H1 (cell line): ENCODE data around the gene MYOG. TPM values are rescaled to one million over a fixed set of nuclear protein-coding genes. Genes with fewer than 3 reads are reported as not detected.

ENCODE experiments used
- CTCF ChIA-PET: fragments of 300-600 bp; sonication (Branson Sonifier 250); formaldehyde crosslinking; loops from one replicate; lab custom pipeline; 2021; ENCODE audit not compliant: partially characterized antibody; lab: Charles Lee
- POLR2A ChIA-PET: fragments of 300-600 bp; sonication (Branson Sonifier 250); formaldehyde crosslinking; loops from one replicate; lab custom pipeline; 2021; ENCODE audit warnings: inconsistent platforms; ENCODE audit not compliant: partially characterized antibody; lab: Charles Lee
- DNase-seq, 2 experiments: peaks; one replicate each; pipeline versions ENCODE4 v3.0.0 to v3.0.0-alpha.2; 2010 to 2022; ENCODE audit warnings: low spot score in 2 of 2, low read depth in 1 of 2, mixed read lengths in 1 of 2
- FAIRE-seq: peaks from 2 replicates; lab custom pipeline; 2011; peaks lifted over from hg19 to GRCh38; lab: Jason Lieb, UNC
- H2AFZ ChIP-seq: 2 replicates; pipeline ENCODE4 v1.8.1; 2012; ENCODE audit warnings: low read length, inconsistent platforms
- H2AK5ac ChIP-seq: 2 replicates; pipeline ENCODE4 v1.6.1; 2013; ENCODE audit warnings: low read depth, low read length
- H2BK120ac ChIP-seq: replicated peaks from 2 replicates; pipeline ENCODE3; 2013; ENCODE audit warnings: low read depth, low read length, inconsistent platforms
- H2BK12ac ChIP-seq: 2 replicates; pipeline ENCODE4 v1.6.1; 2013; ENCODE audit warnings: low read depth, low read length
- H2BK15ac ChIP-seq: 2 replicates; pipeline ENCODE4 v1.6.1; 2013; ENCODE audit warnings: low read length
- H2BK20ac ChIP-seq: 2 replicates; pipeline ENCODE4 v1.6.1; 2013; ENCODE audit warnings: low read length
- H2BK5ac ChIP-seq: 2 replicates; pipeline ENCODE4 v1.6.1; 2013; ENCODE audit warnings: low read depth, low read length
- H3K14ac ChIP-seq: 2 replicates; pipeline ENCODE4 v1.6.1; 2013; ENCODE audit warnings: inconsistent platforms; ENCODE audit not compliant: insufficient read length
- H3K18ac ChIP-seq: 2 replicates; pipeline ENCODE4 v1.6.1; 2013; ENCODE audit warnings: low read length; ENCODE audit errors: extremely low read depth
- H3K23ac ChIP-seq: 2 replicates; pipeline ENCODE4 v1.6.1; 2013; ENCODE audit warnings: inconsistent platforms; ENCODE audit not compliant: insufficient read length
- H3K23me2 ChIP-seq: 2 replicates; pipeline ENCODE4 v1.6.1; 2013; ENCODE audit warnings: low read depth, low read length
- H3K27ac ChIP-seq: 2 replicates; pipeline ENCODE4 v1.6.1; 2011; ENCODE audit warnings: low read depth, low read length, inconsistent platforms
- H3K27me3 ChIP-seq, 4 experiments: replicated peaks in 1 of 4; 1 replicate in 1 of 4; 2 replicates in 3 of 4; pipeline versions ENCODE4 v1.6.1 to v1.8.1; 2011 to 2013; ENCODE audit warnings: low read length in 3 of 4, mild to moderate bottlenecking in 3 of 4, inconsistent platforms in 2 of 4, mixed read lengths in 2 of 4, moderate library complexity in 1 of 4; ENCODE audit not compliant: control insufficient read depth in 3 of 4, insufficient read depth in 3 of 4; ENCODE audit errors: extremely low read depth in 1 of 4
- H3K36me3 ChIP-seq, 4 experiments: 2 replicates each; pipeline versions ENCODE4 v1.6.1 to v1.8.1; 2011 to 2013; ENCODE audit warnings: mild to moderate bottlenecking in 4 of 4, low read length in 3 of 4, moderate library complexity in 2 of 4, control low read depth in 1 of 4, inconsistent platforms in 1 of 4; ENCODE audit not compliant: insufficient read depth in 4 of 4, control insufficient read depth in 2 of 4
- H3K4ac ChIP-seq: replicated peaks from 2 replicates; pipeline ENCODE3; 2013; ENCODE audit warnings: low read length, low read depth, mixed read lengths, inconsistent platforms; ENCODE audit not compliant: insufficient read length
- H3K4me1 ChIP-seq, 4 experiments: replicated peaks in 1 of 4; 1 replicate in 1 of 4; 2 replicates in 3 of 4; pipeline versions ENCODE4 v1.6.1 to v1.8.1; 2011 to 2013; ENCODE audit warnings: low read length in 3 of 4, inconsistent platforms in 2 of 4, mixed read lengths in 1 of 4; ENCODE audit not compliant: insufficient read depth in 4 of 4, control insufficient read depth in 3 of 4
- H3K4me2 ChIP-seq, 2 experiments: 2 replicates each; pipeline versions ENCODE4 v1.6.1 to v1.8.1; 2011 to 2013; ENCODE audit warnings: low read depth in 2 of 2, low read length in 2 of 2, control low read depth in 1 of 2, inconsistent platforms in 1 of 2, mild to moderate bottlenecking in 1 of 2; ENCODE audit not compliant: insufficient read depth in 1 of 2
- H3K4me3 ChIP-seq, 4 experiments: fragments of 200-600, 300-600 bp in 1 of 4; sonication (generic), shearing (Covaris generic), sonication (Bioruptor Twin) in 1 of 4; 2 replicates each; pipeline versions ENCODE4 v1.5.1 to v1.8.1; 2011 to 2016; ENCODE audit warnings: low read length in 4 of 4, low read depth in 3 of 4, control low read depth in 2 of 4, inconsistent platforms in 2 of 4, mild to moderate bottlenecking in 2 of 4, mixed read lengths in 1 of 4, moderate library complexity in 1 of 4; ENCODE audit not compliant: insufficient read depth in 2 of 4; ENCODE audit errors: extremely low read depth in 1 of 4
- H3K56ac ChIP-seq: replicated peaks from 2 replicates; pipeline ENCODE3; 2013; ENCODE audit warnings: low read depth, mild to moderate bottlenecking, mixed read lengths, low read length, inconsistent platforms; ENCODE audit not compliant: insufficient read length
- H3K79me1 ChIP-seq: 2 replicates; pipeline ENCODE4 v1.6.1; 2013; ENCODE audit warnings: low read depth, low read length, control low read depth
- H3K79me2 ChIP-seq, 2 experiments: 2 replicates each; pipeline versions ENCODE4 v1.6.1 to v1.8.1; 2012 to 2013; ENCODE audit warnings: low read length in 2 of 2, mild to moderate bottlenecking in 2 of 2, inconsistent platforms in 1 of 2; ENCODE audit not compliant: insufficient read depth in 2 of 2, control insufficient read depth in 1 of 2
- H3K9ac ChIP-seq, 4 experiments: replicated peaks in 1 of 4; 1 replicate in 1 of 4; 2 replicates in 3 of 4; pipeline versions ENCODE4 v1.6.1 to v1.8.1; 2011 to 2013; ENCODE audit warnings: low read depth in 3 of 4, low read length in 3 of 4, control low read depth in 2 of 4, mild to moderate bottlenecking in 2 of 4, moderate library complexity in 2 of 4, inconsistent platforms in 1 of 4; ENCODE audit errors: extremely low read depth in 1 of 4
- H3K9me3 ChIP-seq, 2 experiments: 2 replicates each; pipeline versions ENCODE4 v1.6.1 to v1.8.1; 2012 to 2013; ENCODE audit warnings: mild to moderate bottlenecking in 2 of 2, moderate library complexity in 2 of 2, control low read depth in 1 of 2, inconsistent platforms in 1 of 2, low read depth in 1 of 2, low read length in 1 of 2, mixed read lengths in 1 of 2; ENCODE audit not compliant: insufficient read depth in 2 of 2
- H4K20me1 ChIP-seq, 2 experiments: replicated peaks in 1 of 2; 2 replicates each; pipeline versions ENCODE3 to v1.8.1; 2011 to 2013; ENCODE audit warnings: inconsistent platforms in 2 of 2, low read length in 2 of 2, mild to moderate bottlenecking in 1 of 2; ENCODE audit not compliant: insufficient read depth in 2 of 2, control insufficient read depth in 1 of 2
- H4K5ac ChIP-seq: 2 replicates; pipeline ENCODE4 v1.6.1; 2013; ENCODE audit warnings: low read length, low read depth, mixed read lengths, inconsistent platforms; ENCODE audit not compliant: insufficient read length
- H4K8ac ChIP-seq: 2 replicates; pipeline ENCODE4 v1.8.0; 2013; ENCODE audit warnings: mild to moderate bottlenecking, moderate library complexity, low read length, inconsistent platforms; ENCODE audit not compliant: insufficient read depth; ENCODE audit errors: extremely low read depth
- H4K91ac ChIP-seq: replicated peaks from 2 replicates; pipeline ENCODE3; 2013; ENCODE audit warnings: low read length, mixed read lengths, inconsistent platforms; ENCODE audit not compliant: insufficient read length
- HDAC6 ChIP-seq: IDR thresholded peaks from one replicate; pipeline ENCODE4 v1.7.1; 2012; ENCODE audit warnings: low read depth, mild to moderate bottlenecking, inconsistent platforms, low read length, moderate library complexity
- KDM5A ChIP-seq: fragments of 200-600 bp; IDR thresholded peaks from 2 replicates; pipeline ENCODE4 v1.7.1; 2012; ENCODE audit warnings: mild to moderate bottlenecking, low read length, inconsistent platforms, mixed read lengths
- SUZ12 ChIP-seq: fragments of 200-600 bp; sonication (generic); IDR thresholded peaks from 2 replicates; pipeline ENCODE4 v1.6.1; 2012; ENCODE audit warnings: mild to moderate bottlenecking, inconsistent platforms, low read length, moderate library complexity, mixed read lengths
- WGBS, 2 experiments: shearing (Covaris generic) in 1 of 2; methylation state at CpG; one replicate each; pipeline versions ENCODE4 v1.1.6 to v1.1.7; 2013 to 2015; ENCODE audit warnings: low lambda C conversion rate in 2 of 2, mixed read lengths in 2 of 2, inconsistent platforms in 1 of 2, low coverage in 1 of 2, missing lambda C conversion rate in 1 of 2; ENCODE audit not compliant: insufficient replicate concordance in 2 of 2, insufficient coverage in 1 of 2, insufficient read length in 1 of 2; ENCODE audit errors: extremely low coverage in 1 of 2, missing lambda C conversion rate in 1 of 2; 5-methylcytosine and 5-hydroxymethylcytosine counted together
- polyA plus RNA-seq, 7 experiments: library from polyadenylated mRNA; depleted of rRNA in 3 of 7; stranded (reverse) in 5 of 7; unstranded in 2 of 7; fragments of >200 nt in 5 of 7; fragments of 200-250 nt in 2 of 7; gene quantifications; 1 replicate in 5 of 7; 2 replicates in 1 of 7; 4 replicates in 1 of 7; pipeline versions ENCODE4 v1.2.1 to v1.2.3, GENCODE V29; 2011 to 2013; ENCODE audit warnings: missing spikeins in 2 of 7, mixed read lengths in 2 of 7
- total RNA-seq: library from RNA; stranded (reverse); fragmentation: NEBNext Ultra II Directional; extraction: Animal tissue kit (Norgen Biotek cat#: 25700); gene quantifications from 2 replicates; pipeline ENCODE4 v1.2.1, GENCODE V29; 2021

MYOG gene
- total and polyA plus RNA-seq, 2 of the 8 experiments (the other 6 are each of a cell fraction or from before 2014, with no cell fraction given): not detected

- POLR2A ChIA-PET: no interaction called here
- no peak overlapping the region for H2AK5ac ChIP-seq
- TF ChIP-seq SUZ12 (0 out of 2 replicates have a peak, but pooled peaks have one; percentile 4), KDM5A (no peak), HDAC6 (no peak)
- TF ChIP-seq, all 59 proteins: peak for 1
Observed at GRCh38 chr1:203098914-203099520, 13.2 kb upstream of the MYOG start.

More at GRCh38 chr1:203098914-203099520, 13.2 kb upstream of the MYOG start:
- no peaks in the 10 kb centered on the region for H3K79me2 ChIP-seq
- H4K5ac ChIP-seq: no peak overlapping the region
- H3K18ac ChIP-seq: no peak overlapping the region
- no peak overlapping the region for H3K4ac ChIP-seq
- no peak overlapping the region; the same call in 1 of the 2 replicates for H4K8ac ChIP-seq
- no peak overlapping the region for H2AFZ ChIP-seq
- CTCF ChIA-PET: interaction anchor here (0.6 to 8.3 kb wide), 11 partner anchors 9 to 128 kb away, joined by 3 to 89 read pairs (median 5); partner anchors contain the start of gene MYOG
- H2BK20ac ChIP-seq: no peak overlapping the region
- WGBS, 2 experiments: 88% methylated on average over 8 of the region's 8 CpGs; no CpG with 5 or more reads in 1 of the 2 experiments
- no peak overlapping the region for H2BK120ac ChIP-seq
- no peak overlapping the region for H4K91ac ChIP-seq
- H2BK12ac ChIP-seq: no peak overlapping the region
- peaks cover 0 to 4% (median 0%) of the 10 kb centered on the region in 4 experiments; a peak in 1 of 7 replicates for H3K27me3 ChIP-seq
- H3K23me2 ChIP-seq: no peaks in the 10 kb centered on the region
- no peak overlapping the region for H3K56ac ChIP-seq
- no peak overlapping the region for H3K14ac ChIP-seq
- no peak overlapping the region for H3K9ac ChIP-seq
- peaks cover 3 to 16% of the 10 kb centered on the region in 2 experiments; a peak in 2 of 4 replicates for H3K9me3 ChIP-seq
- H3K36me3 ChIP-seq: no peaks in the 10 kb centered on the region
- H3K4me3 ChIP-seq: no peak overlapping the region
- H2BK15ac ChIP-seq: no peak overlapping the region
- FAIRE-seq (no peak), DNase-seq (no peak)
- no peaks in the 10 kb centered on the region for H4K20me1 ChIP-seq
- H3K4me1 ChIP-seq: no peaks in the 10 kb centered on the region
- H3K27ac ChIP-seq: no peak overlapping the region
- H3K23ac ChIP-seq: no peak overlapping the region
- no peak overlapping the region for H3K4me2 ChIP-seq
- no peak overlapping the region for H2BK5ac ChIP-seq
- H3K79me1 ChIP-seq: no peaks in the 10 kb centered on the region
